Measurements from ENCODE around the gene PREP. TPM values are rescaled to one million over a fixed set of nuclear protein-coding genes. Genes with fewer than 3 reads are reported as not detected.

The PREP gene
- total and polyA plus RNA-seq, 7 experiments from 2014 or later: 22.2 to 51.1 (median 33.4) TPM

DNA sequence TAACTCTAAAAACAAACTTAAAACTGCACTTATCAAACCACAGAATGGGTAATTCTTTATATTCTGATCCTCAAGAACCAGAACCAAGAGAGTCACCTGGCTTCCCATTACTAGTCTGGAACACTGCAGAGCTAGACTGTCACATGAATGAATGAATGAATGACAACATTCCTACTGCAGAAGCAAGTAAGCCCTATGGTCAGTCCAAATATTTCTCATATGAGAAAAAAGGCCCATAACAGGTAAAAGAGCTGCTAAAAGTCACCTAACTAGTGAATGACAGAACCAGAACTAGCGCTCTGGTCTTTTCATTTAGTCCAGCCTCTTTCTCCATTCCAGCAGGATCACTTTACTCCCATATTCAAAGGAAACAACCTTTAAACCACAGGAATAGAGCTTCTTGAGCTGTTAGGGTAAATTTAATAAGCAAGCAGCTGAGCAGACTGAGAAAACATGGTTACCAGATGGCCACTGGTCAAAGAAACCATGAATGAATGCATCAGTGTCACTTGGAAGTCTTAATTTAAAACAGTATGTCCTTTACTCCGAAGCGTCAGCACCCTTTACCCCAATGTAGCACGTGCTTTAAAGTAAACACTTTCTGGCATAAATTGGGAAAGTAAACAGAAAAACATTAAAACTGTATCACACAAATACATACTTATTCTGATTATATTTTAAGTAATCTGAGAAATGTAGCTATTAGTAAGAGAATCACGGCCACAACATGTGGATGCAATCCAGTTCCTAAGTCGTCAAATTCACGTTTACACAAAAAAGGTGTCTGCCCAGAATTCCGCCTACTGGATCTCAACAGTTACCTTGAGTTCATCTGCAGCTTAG lies 1.4 kb downstream of the PREP start:
- Histone ChIP-seq H3K27me3 (ENCODE audit: control insufficient read depth in 2 of 2, insufficient read depth in 2 of 2, low read length in 2 of 2) (no peaks in the 10 kb centered on the region), H3K36me3 (ENCODE audit: control insufficient read depth in 2 of 3, insufficient read depth in 3 of 3, low read length in 3 of 3) (peaks cover 0 to 5% (median 0%) of the 10 kb centered on the region in 3 experiments), H3K9me3 (ENCODE audit: control insufficient read depth in 2 of 3, low read length in 3 of 3) (no peaks in the 10 kb centered on the region), H3K4me1 (ENCODE audit: control insufficient read depth in 2 of 2, insufficient read depth in 2 of 2, low read length in 2 of 2) (peaks cover 34 to 37% of the 10 kb centered on the region in 2 donors), H3K27ac (ENCODE audit: low read depth, low read length) (no peak overlapping the region), H3K4me3 (ENCODE audit: low read length) (peak overlapping the region; percentile 59)
- H3K4me1 Mint-ChIP-seq: peaks cover 48 to 66% (median 61%) of the 10 kb centered on the region in 7 donors
- intact Hi-C loops (cut with micrococcal nuclease): loop anchor here (1.0 to 10.0 kb wide), 11 partner anchors 33 to 1223 kb away; partner anchors contain the start of genes QRSL1 (in 1 of the 2) and RTN4IP1 (in 1 of the 2)
- H3K36me3 Mint-ChIP-seq: peaks cover 0 to 8% (median 2%) of the 10 kb centered on the region in 5 donors
- H3K27ac Mint-ChIP-seq: peak overlapping the region in 8 of 9 donors; percentile 45 to 92 (median 77)
- DNase-seq (no peak), ATAC-seq (no peak)
- H3K4me3 Mint-ChIP-seq: peak overlapping the region; percentile 91 to 98 (median 94)
- POLR2A ChIA-PET: interaction anchor here (0.5 to 1.3 kb wide), 2 partner anchors 10 to 20 kb away, joined by 3 to 4 read pairs; no protein-coding TSS in a partner anchor
- CTCF ChIA-PET: interaction anchor here (2.4 kb wide), 1 partner anchor 314 kb away, joined by 7 read pairs; no protein-coding TSS in a partner anchor
- no peaks in the 10 kb centered on the region for H3K9me3 Mint-ChIP-seq
- peaks cover 0 to 8% (median under 1%) of the 10 kb centered on the region in 5 donors for H3K27me3 Mint-ChIP-seq

DNA sequence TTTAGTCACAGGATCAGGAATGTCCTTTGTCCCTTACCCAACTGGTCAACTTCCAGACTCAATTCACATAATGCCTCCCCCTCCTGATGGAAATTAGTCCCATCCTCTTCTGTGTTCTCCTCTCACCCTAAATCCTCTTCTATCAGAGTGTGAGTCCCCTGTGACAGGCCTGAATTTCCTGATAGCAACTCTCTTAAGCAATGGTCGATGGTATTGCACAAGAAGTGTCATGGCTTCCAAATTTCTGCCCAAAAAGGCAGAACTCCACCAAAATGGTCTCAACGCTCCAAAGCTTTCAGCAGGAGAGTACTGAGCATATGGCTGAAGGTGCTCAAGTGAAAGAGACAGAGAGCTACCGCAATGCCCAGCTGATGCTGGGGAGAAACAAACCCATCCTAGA lies 2.4 kb downstream of the PREP start:
- Histone ChIP-seq H3K27ac (ENCODE audit: low read depth, low read length) (no peak overlapping the region), H3K36me3 (ENCODE audit: control insufficient read depth in 2 of 3, insufficient read depth in 3 of 3, low read length in 3 of 3) (peaks cover 0 to 15% (median 6%) of the 10 kb centered on the region in 3 experiments), H3K9me3 (ENCODE audit: control insufficient read depth in 2 of 3, low read length in 3 of 3) (no peaks in the 10 kb centered on the region), H3K27me3 (ENCODE audit: control insufficient read depth in 2 of 2, insufficient read depth in 2 of 2, low read length in 2 of 2) (no peaks in the 10 kb centered on the region), H3K4me3 (ENCODE audit: low read length) (no peak overlapping the region), H3K4me1 (ENCODE audit: control insufficient read depth in 2 of 2, insufficient read depth in 2 of 2, low read length in 2 of 2) (peaks cover 34 to 37% of the 10 kb centered on the region in 2 donors)
- POLR2A ChIA-PET: no interaction called here
- DNase-seq (no peak), ATAC-seq (no peak)
- Mint-ChIP-seq H3K27me3 (peaks cover 0 to 8% (median 0%) of the 10 kb centered on the region in 5 donors), H3K4me3 (peak overlapping the region; percentile 18 to 98 (median 92)), H3K27ac (peak overlapping the region in 6 of 9 donors; percentile 2 to 48 (median 19)), H3K36me3 (peaks cover 5 to 16% (median 9%) of the 10 kb centered on the region in 5 donors), H3K4me1 (peaks cover 48 to 68% (median 62%) of the 10 kb centered on the region in 7 donors), H3K9me3 (no peaks in the 10 kb centered on the region)
- intact Hi-C loops (cut with micrococcal nuclease): loop anchor here (5.0 to 10.0 kb wide), 7 partner anchors 223 to 1224 kb away; partner anchors contain the start of genes QRSL1 (in 1 of the 2) and RTN4IP1 (in 1 of the 2)
- CTCF ChIA-PET: interaction anchor here (0.6 kb wide), 1 partner anchor 309 kb away, joined by 5 read pairs; no protein-coding TSS in a partner anchor

DNA sequence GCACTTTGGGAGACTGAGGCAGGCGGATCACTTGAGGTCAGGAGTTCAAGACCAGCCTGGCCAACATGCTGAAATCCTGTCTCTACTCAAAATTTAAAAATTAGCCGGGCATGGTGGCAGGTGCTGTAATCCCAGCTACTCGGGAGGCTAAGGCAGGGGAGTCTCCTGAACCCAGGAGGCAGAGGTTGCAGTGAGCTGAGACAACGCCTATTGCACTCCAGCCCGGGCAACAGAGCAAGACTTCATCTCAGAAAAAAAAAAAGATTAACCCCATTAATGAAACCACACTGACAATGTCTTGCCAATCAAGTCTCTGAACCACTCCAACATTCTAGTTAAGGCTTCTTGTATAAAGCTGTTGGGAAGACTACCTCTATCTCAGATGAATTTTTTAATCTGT lies 4.0 kb downstream of the PREP start:
- peak overlapping the region in 4 of 9 donors; percentile 12 to 63 (median 36) for H3K27ac Mint-ChIP-seq
- Histone ChIP-seq H3K27me3 (ENCODE audit: control insufficient read depth in 2 of 2, insufficient read depth in 2 of 2, low read length in 2 of 2) (no peaks in the 10 kb centered on the region), H3K36me3 (ENCODE audit: control insufficient read depth in 2 of 3, insufficient read depth in 3 of 3, low read length in 3 of 3) (peaks cover 0 to 16% (median 6%) of the 10 kb centered on the region in 3 experiments), H3K27ac (ENCODE audit: low read depth, low read length) (no peak overlapping the region), H3K4me3 (ENCODE audit: low read length) (no peak overlapping the region), H3K9me3 (ENCODE audit: control insufficient read depth in 2 of 3, low read length in 3 of 3) (no peaks in the 10 kb centered on the region), H3K4me1 (ENCODE audit: control insufficient read depth in 2 of 2, insufficient read depth in 2 of 2, low read length in 2 of 2) (peaks cover 34 to 37% of the 10 kb centered on the region in 2 donors)
- peaks cover 5 to 24% (median 13%) of the 10 kb centered on the region in 5 donors for H3K36me3 Mint-ChIP-seq
- no peaks in the 10 kb centered on the region for H3K9me3 Mint-ChIP-seq
- peaks cover 48 to 62% (median 55%) of the 10 kb centered on the region in 7 donors for H3K4me1 Mint-ChIP-seq
- no peaks in the 10 kb centered on the region for H3K27me3 Mint-ChIP-seq
- intact Hi-C loops (cut with micrococcal nuclease): no loop called here
- POLR2A ChIA-PET: no interaction called here
- no peak for ATAC-seq
- CTCF ChIA-PET: interaction anchor here (0.6 to 1.3 kb wide), 3 partner anchors 10 to 717 kb away, joined by 3 to 4 read pairs (median 3); no protein-coding TSS in a partner anchor
- H3K4me3 Mint-ChIP-seq: peak overlapping the region in 9 of 10 donors; percentile 23 to 98 (median 39)
- no peak for DNase-seq

DNA sequence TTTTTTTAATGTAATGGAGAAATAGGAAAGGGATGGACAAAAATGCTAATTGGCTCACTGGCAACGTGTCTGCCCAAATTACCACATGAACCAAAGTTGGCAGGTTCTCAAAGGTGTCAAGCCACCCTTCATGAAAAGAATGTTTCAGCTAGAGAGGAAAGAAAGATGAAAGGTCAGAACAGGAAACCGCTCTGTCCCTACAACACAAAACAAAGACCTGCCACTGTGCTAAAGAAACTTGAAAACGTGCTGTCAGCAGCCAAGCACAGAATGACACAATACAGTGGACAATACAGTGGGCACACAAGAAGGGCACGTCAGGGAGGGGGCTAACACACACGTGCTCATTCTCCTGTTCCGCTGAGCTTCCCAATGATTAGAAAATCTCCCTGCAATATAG lies 4.9 kb downstream of the PREP start:
- intact Hi-C loops (cut with micrococcal nuclease): no loop called here

DNA sequence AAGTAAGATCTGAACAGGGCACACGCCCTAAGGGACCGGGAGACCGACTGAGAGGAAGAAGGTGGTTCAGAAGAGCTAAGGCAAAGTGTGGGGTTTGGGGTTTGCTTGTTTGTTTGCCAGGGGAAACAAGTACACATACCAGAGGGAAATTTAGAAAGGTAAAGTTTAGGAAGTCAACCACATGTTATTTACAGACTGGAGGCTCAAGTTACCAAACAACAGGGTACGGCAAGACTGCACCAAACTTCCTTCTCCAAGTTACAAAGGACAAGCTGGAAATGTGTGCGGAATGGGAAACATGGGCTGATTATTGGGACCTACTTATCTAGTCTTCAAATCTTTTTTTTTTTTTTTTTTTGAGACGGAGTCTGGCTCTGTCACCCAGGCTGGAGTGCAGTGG lies 11.2 kb downstream of the PREP start:
- Mint-ChIP-seq H3K4me1 (peaks cover 6 to 18% (median 12%) of the 10 kb centered on the region in 7 donors), H3K4me3 (no peak overlapping the region), H3K27ac (no peak overlapping the region), H3K9me3 (no peaks in the 10 kb centered on the region), H3K27me3 (no peaks in the 10 kb centered on the region), H3K36me3 (peaks cover 5 to 45% (median 13%) of the 10 kb centered on the region in 5 donors)
- ChIA-PET CTCF (no interaction called here), POLR2A (interaction anchor here (0.6 to 1.5 kb wide), 2 partner anchors 10 to 937 kb away, joined by 3 to 4 read pairs; no protein-coding TSS in a partner anchor)
- H3K4me1 ChIP-seq (ENCODE audit: control insufficient read depth in 2 of 2, insufficient read depth in 2 of 2, low read length in 2 of 2): no peaks in the 10 kb centered on the region
- H3K27ac ChIP-seq (ENCODE audit: low read depth, low read length): no peak overlapping the region
- H3K9me3 ChIP-seq (ENCODE audit: control insufficient read depth in 2 of 3, low read length in 3 of 3): no peaks in the 10 kb centered on the region
- DNase-seq (no peak), ATAC-seq (no peak)
- no peak overlapping the region for H3K4me3 ChIP-seq (ENCODE audit: low read length)
- peaks cover 0 to 18% (median 6%) of the 10 kb centered on the region in 3 experiments for H3K36me3 ChIP-seq (ENCODE audit: control insufficient read depth in 2 of 3, insufficient read depth in 3 of 3, low read length in 3 of 3)
- no peaks in the 10 kb centered on the region for H3K27me3 ChIP-seq (ENCODE audit: control insufficient read depth in 2 of 2, insufficient read depth in 2 of 2, low read length in 2 of 2)
- intact Hi-C loops (cut with micrococcal nuclease): no loop called here

More for the DNA sequence above, 4.9 kb downstream of the PREP start:
- no peak for DNase-seq
- H3K9me3 ChIP-seq (ENCODE audit: control insufficient read depth in 2 of 3, low read length in 3 of 3): no peaks in the 10 kb centered on the region
- POLR2A ChIA-PET: no interaction called here
- Mint-ChIP-seq H3K9me3 (no peaks in the 10 kb centered on the region), H3K27ac (peak overlapping the region in 3 of 9 donors; percentile 19 to 56 (median 48)), H3K27me3 (no peaks in the 10 kb centered on the region), H3K36me3 (peaks cover 5 to 24% (median 13%) of the 10 kb centered on the region in 5 donors), H3K4me1 (peaks cover 44 to 56% (median 50%) of the 10 kb centered on the region in 7 donors), H3K4me3 (peak overlapping the region in 9 of 10 donors; percentile 7 to 98 (median 55))
- H3K4me1 ChIP-seq (ENCODE audit: control insufficient read depth in 2 of 2, insufficient read depth in 2 of 2, low read length in 2 of 2): peaks cover 34 to 37% of the 10 kb centered on the region in 2 donors
- no peaks in the 10 kb centered on the region for H3K27me3 ChIP-seq (ENCODE audit: control insufficient read depth in 2 of 2, insufficient read depth in 2 of 2, low read length in 2 of 2)
- CTCF ChIA-PET: interaction anchor here (0.6 to 1.3 kb wide), 2 partner anchors 9 to 13 kb away, joined by 3 to 4 read pairs; no protein-coding TSS in a partner anchor
- no peak overlapping the region for H3K4me3 ChIP-seq (ENCODE audit: low read length)
- H3K36me3 ChIP-seq (ENCODE audit: control insufficient read depth in 2 of 3, insufficient read depth in 3 of 3, low read length in 3 of 3): peaks cover 0 to 19% (median 6%) of the 10 kb centered on the region in 3 experiments
- no peak overlapping the region for H3K27ac ChIP-seq (ENCODE audit: low read depth, low read length)
- ATAC-seq: no peak

DNA sequence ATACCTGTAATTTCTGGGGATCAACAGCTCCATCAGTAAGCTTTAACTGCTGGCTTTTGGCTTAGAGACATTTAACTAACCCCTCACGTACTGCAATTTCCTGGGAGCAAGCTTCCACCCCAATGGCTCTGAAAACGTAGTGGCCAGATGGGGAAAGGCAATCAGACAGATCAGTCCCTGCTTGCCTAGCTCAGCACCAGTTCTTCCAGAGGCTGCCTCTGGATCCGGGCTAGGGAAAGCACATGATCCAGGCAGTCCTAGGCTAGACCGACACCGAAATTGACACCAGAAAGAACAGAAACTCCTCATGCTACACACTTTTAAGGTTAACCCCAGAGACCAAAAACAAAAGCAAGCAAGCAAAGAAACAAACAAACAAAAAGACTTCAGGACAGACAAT lies 13.3 kb downstream of the PREP start:
- ChIA-PET POLR2A (no interaction called here), CTCF (interaction anchor here (0.6 to 0.7 kb wide), 2 partner anchors 9 to 1305 kb away, joined by 3 to 4 read pairs; no protein-coding TSS in a partner anchor)
- Mint-ChIP-seq H3K4me1 (peaks cover 6 to 22% (median 14%) of the 10 kb centered on the region in 7 donors), H3K27ac (no peak overlapping the region), H3K36me3 (peaks cover 5 to 38% (median 13%) of the 10 kb centered on the region in 5 donors), H3K27me3 (no peaks in the 10 kb centered on the region), H3K9me3 (no peaks in the 10 kb centered on the region), H3K4me3 (no peak overlapping the region)
- Histone ChIP-seq H3K27me3 (ENCODE audit: control insufficient read depth in 2 of 2, insufficient read depth in 2 of 2, low read length in 2 of 2) (no peaks in the 10 kb centered on the region), H3K9me3 (ENCODE audit: control insufficient read depth in 2 of 3, low read length in 3 of 3) (no peaks in the 10 kb centered on the region), H3K4me3 (ENCODE audit: low read length) (no peak overlapping the region), H3K4me1 (ENCODE audit: control insufficient read depth in 2 of 2, insufficient read depth in 2 of 2, low read length in 2 of 2) (no peaks in the 10 kb centered on the region), H3K36me3 (ENCODE audit: control insufficient read depth in 2 of 3, insufficient read depth in 3 of 3, low read length in 3 of 3) (peaks cover 0 to 6% (median 0%) of the 10 kb centered on the region in 3 experiments), H3K27ac (ENCODE audit: low read depth, low read length) (no peak overlapping the region)
- no peak for DNase-seq
- no peak for ATAC-seq
- intact Hi-C loops (cut with micrococcal nuclease): no loop called here
